NCI-H2171 treated with DMSO at 0.1 percent for 48 hours (cell line): Measurements from ENCODE around the gene ZFHX3.

Source experiments
- DNase-seq: peaks from one replicate; lab custom pipeline; 2025; lab: John Stamatoyannopoulos, UW

The ZFHX3 gene

DNA sequence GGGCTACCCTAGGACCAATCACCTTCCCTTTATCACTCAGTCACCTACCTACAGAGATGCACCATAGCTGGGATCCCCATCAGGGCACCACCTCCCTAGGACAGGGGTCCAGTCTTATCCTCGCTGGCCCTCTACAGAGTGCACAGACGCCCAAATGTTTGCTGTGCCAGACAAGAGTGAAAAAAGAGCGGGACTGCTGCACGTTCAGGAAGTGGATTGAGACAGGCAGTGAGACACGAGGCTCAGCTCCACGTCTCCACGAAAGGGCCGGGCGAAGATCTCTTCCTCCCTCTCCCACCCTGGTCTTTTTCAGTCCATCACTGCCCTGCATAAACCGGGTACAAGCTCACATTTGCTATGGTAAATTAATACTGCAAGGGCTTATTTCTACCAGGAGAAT is 95.5 kb downstream of the ZFHX3 start:
- no peak for DNase-seq

DNA sequence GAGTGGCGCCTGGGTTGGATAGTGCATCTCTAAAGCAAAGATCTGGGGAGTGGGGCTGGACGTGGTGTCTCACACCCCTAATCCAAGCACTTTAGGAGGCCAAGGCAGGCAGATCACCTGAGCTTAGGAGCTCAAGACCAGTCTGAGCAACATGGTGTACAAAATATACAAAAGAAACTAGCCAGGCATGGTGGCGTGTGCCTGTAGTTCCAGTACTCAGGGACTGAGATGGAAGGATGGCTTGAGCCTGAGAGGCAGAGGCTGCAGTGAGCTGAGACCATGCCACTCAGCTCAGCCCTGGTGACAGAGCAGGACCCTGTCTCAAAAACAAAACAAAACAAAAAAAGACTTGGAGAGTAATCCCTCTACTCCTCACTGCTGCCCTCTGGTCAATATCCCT is 96.0 kb downstream of the ZFHX3 start:
- no peak for DNase-seq

DNA sequence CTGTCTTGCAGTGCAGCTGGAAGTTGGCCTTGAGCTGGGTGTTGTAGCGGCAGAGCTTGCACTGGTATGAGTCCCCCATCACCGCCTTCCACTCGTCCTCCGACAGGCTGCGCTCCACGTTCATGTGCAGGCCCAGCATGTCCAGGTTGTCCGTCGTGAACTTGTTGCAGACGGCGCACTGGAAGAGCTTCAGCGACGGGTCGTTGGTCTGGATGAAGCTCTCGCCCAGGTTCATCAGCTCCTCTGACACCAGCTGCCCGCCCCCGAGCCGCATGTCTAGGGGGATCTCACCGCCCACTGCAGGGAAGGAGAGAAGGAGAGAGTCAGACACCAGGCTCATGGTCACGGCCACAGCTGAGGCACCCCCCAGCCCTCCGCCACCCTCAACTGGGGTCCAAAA is 97.3 kb downstream of the ZFHX3 start:
- DNase-seq, result no peak

- no peak for DNase-seq
Observed at GRCh38 chr16:72948238-72948829, 99.6 kb downstream of the ZFHX3 start.

- DNase-seq, result no peak
Observed at GRCh38 chr16:72947379-72948237, 100.3 kb downstream of the ZFHX3 start.

DNA sequence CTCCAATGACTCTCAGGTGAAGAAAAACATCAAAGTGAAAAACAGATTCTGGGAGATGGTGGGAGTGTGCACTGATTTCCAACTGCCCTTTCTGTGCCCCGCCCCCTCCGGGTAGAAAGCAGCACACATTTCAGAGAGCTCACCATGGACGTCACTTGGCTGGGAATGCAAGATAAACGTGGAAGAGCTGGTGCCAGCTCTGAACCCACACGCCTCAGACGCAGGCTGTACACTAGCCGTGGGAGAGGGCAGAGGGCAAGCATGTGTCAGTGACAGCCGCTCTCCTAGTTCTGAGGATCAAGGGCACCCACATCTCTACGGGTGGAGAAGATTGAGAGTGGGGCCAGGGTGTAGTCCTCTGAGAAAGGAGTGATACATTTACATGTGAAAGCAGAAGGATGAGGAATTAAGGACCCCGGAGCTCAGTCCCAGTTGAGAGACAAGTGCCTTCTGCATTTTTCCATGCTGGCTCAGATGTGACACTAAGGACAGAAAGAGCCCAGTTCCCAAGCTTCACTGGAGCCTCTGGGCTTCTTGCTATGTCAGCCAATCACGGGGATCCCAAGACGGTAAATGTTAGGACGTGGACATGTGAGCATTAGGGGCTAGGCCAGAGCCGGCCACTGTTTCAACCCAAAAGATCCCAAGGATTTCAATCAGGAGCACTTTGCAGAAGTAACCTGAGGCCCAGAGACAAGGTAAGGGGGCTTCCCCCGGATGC is 101.3 kb downstream of the ZFHX3 start:
- no peak for DNase-seq

GRCh38 chr16:72946063-72946462 is 101.9 kb downstream of the ZFHX3 start:
- no peak for DNase-seq

GRCh38 chr16:72945611-72946010 is 102.3 kb downstream of the ZFHX3 start:
- no peak for DNase-seq

DNA sequence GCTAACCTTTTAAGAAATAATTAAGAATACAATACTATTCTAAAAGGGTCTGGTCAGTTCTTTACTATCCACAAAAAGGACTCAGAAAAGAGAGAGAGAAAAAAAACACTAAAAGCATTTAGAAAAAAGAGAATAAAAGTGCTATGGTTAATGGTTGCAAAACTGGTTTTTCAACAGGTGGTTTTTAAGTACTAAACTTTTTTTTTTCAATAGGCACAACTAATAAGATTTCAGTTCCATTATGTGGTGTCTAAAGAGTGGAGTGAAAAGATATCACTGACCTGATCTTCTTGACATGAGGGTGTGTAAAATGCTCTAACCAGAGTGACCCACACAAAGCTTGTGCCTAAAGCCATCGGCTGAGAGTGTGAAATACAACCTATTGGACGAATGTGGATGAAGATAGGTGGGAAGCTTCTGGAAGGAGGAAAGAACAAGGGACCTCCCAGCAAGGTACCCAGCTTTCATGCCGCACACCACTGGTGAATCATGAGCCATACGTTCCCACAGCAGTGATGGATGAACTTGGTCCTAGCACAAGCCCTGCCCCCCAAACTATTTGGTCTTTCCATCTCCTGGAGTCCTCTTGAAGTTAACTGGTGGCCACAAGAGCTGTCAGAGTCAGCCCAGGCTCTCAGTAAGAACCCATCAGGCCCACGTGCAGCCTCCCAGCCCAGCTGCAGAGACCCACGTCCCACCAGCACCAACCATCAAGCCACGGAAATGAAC is 103.0 kb downstream of the ZFHX3 start:
- no peak for DNase-seq

DNA sequence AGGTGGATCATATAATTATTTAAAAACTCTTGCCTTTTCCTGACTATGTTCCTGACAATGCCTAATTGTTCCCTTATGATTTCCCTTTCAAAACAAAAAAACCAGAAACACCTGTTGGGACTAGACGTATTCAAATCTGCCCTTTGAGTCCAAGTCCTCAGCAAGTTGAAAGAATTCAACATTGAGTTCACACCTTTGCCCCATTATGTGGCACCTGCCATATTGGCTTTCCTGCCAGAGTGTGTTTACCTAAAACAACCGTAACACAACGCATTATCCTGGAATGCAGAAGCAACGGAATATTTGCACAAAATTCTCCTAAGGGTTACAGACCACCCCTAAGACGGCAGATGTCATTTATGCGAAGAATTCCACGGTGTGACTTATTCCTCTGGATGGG is 105.9 kb downstream of the ZFHX3 start:
- no peak for DNase-seq

DNA sequence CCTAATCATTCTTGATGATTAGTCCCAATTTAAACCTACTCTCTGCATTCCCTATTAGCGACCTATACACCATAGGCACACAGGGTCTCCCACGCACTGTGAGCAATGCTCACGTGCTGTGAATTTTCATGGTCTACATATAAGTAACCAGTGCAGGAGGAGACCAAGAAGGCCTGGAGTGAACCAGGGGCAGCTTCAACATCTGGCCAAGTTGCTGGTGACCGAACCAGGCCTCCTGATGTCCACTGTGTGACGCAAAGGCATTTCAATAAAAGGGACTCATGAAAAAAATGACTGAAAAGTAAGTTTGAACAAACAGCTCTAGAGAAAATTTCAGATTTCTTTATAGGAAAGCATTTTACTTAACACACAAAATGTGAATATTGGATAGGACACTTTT is 107.0 kb downstream of the ZFHX3 start:
- no peak for DNase-seq

GRCh38 chr16:72939247-72939646 is 108.7 kb downstream of the ZFHX3 start:
- no peak for DNase-seq

DNA sequence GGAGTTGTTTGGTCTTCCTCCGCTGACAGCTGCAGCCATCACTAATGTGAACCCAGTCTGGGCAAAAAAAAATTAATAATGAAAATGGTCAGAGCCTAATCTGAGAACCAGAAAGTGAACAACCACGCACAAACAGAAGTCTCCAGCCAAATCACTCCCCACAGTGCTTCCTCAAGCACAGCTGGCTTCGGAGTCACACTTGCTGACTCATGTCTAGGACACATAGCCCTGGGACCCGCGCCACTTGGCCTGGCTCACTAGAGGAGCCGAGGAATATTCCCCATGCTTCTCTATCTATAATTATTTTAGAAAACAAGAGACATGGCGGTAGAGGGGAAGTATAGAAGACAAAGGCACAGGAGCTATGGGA is 109.1 kb downstream of the ZFHX3 start:
- DNase-seq, result no peak

- peak; percentile 84 for DNase-seq
Observed at GRCh38 chr16:72937916-72938794, 109.8 kb downstream of the ZFHX3 start.

DNA sequence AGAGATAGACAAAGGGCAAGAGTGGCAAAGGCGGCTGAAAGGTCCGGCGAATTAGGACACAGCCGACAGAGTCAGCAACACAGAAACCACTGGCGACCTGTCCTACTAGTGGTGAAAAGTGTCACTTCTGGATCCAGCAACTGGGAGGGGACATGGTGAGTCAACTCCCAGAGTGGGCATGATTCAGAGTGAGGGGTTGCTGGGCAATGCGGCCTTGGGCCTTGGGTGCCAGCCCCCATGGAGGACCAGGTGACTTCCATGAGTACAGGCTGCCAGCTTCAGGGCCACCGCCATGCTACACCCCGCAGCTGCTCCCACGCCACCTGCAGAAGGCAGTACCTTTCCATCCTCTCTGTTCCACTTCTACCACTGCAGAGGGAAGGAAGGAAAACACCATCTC is 110.6 kb downstream of the ZFHX3 start:
- DNase-seq, result no peak

- no peak for DNase-seq
Observed at GRCh38 chr16:72936408-72936807, 111.5 kb downstream of the ZFHX3 start.

- DNase-seq, result no peak
Observed at GRCh38 chr16:72935896-72936295, 112.0 kb downstream of the ZFHX3 start.

- no peak for DNase-seq
Observed at GRCh38 chr16:72934636-72935403, 113.1 kb downstream of the ZFHX3 start.

- DNase-seq, result no peak
Observed at GRCh38 chr16:72932677-72933335, 115.1 kb downstream of the ZFHX3 start.

DNA sequence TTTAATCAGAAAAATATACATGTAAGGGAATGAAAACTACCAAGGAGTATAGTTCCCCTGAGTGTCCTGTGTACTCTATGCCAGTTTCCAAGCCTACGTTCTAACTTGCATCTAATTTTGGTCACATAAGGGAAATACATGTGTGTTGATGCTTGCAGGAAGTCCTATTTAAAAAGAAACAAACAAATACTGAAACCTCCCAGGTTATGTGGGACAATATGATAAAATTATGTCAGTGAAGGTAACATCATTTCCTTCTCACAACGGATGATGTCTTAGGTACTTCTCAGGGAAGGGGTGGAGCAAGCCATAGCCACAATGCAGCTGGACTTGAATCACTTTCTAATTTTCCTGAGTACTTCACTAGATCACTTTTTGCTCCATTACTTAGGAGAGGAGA is 115.9 kb downstream of the ZFHX3 start:
- DNase-seq, result no peak
